WTC11 (cell line): ENCODE data around the gene SYCP2.

Source experiments
- FOXP1 ChIP-seq: sonication (generic); formaldehyde crosslinking; IDR thresholded peaks from 2 replicates; pipeline ENCODE4 v1.8.0; 2022; ENCODE audit warnings: missing genetic modification reagents, mild to moderate bottlenecking, moderate library complexity, borderline replicate concordance
- IRF2 ChIP-seq: sonication (generic); formaldehyde crosslinking; IDR thresholded peaks from 2 replicates; pipeline ENCODE4 v1.8.0; 2022; ENCODE audit warnings: low read depth, missing genetic modification reagents, borderline replicate concordance
- JUN ChIP-seq: sonication (generic); formaldehyde crosslinking; IDR thresholded peaks from 2 replicates; pipeline ENCODE4 v1.8.0; 2023; ENCODE audit warnings: mild to moderate bottlenecking, missing genetic modification reagents
- NR3C1 ChIP-seq: sonication (generic); formaldehyde crosslinking; conservative IDR thresholded peaks from 2 replicates; pipeline ENCODE4 v1.8.1; 2023; ENCODE audit warnings: low read depth, mild to moderate bottlenecking, missing genetic modification reagents
- OVOL2 ChIP-seq: fragments of 250-450 bp; sonication (Bioruptor Pico); IDR thresholded peaks from 2 replicates; pipeline ENCODE4 v1.9.0; 2021; ENCODE audit warnings: mild to moderate bottlenecking, borderline replicate concordance
- SMAD3 ChIP-seq: sonication (generic); formaldehyde crosslinking; IDR thresholded peaks from 2 replicates; pipeline ENCODE4 v1.8.0; 2022; ENCODE audit warnings: missing genetic modification reagents, mild to moderate bottlenecking, borderline replicate concordance
- ZNF671 ChIP-seq: fragments of 250-450 bp; sonication (Bioruptor Pico); IDR thresholded peaks from 2 replicates; pipeline ENCODE4 v1.8.0; 2021; ENCODE audit warnings: mild to moderate bottlenecking
- TF ChIP-seq, protein P1 (sequence below): sonication (generic); formaldehyde crosslinking; IDR thresholded peaks from 2 replicates; pipeline ENCODE4 v1.8.1; 2023; ENCODE audit warnings: mild to moderate bottlenecking, missing genetic modification reagents, borderline replicate concordance
- TF ChIP-seq, protein P2 (sequence below): fragments of 200-600 bp; IDR thresholded peaks from 2 replicates; pipeline ENCODE4 v1.8.0; 2022; ENCODE audit warnings: antibody characterized with exemption
- TF ChIP-seq, protein P3 (sequence below): sonication (generic); formaldehyde crosslinking; IDR thresholded peaks from 2 replicates; pipeline ENCODE4 v1.8.1; 2022; ENCODE audit warnings: missing genetic modification reagents, borderline replicate concordance
- TF ChIP-seq, protein P4 (sequence below): sonication (generic); formaldehyde crosslinking; IDR thresholded peaks from 2 replicates; pipeline ENCODE4 v1.8.0; 2022; ENCODE audit warnings: mild to moderate bottlenecking, missing genetic modification reagents
- TF ChIP-seq, protein P5 (sequence below): sonication (generic); formaldehyde crosslinking; IDR thresholded peaks from 2 replicates; pipeline ENCODE4 v1.8.1; 2023; ENCODE audit warnings: mild to moderate bottlenecking, moderate library complexity, missing genetic modification reagents

DNA sequence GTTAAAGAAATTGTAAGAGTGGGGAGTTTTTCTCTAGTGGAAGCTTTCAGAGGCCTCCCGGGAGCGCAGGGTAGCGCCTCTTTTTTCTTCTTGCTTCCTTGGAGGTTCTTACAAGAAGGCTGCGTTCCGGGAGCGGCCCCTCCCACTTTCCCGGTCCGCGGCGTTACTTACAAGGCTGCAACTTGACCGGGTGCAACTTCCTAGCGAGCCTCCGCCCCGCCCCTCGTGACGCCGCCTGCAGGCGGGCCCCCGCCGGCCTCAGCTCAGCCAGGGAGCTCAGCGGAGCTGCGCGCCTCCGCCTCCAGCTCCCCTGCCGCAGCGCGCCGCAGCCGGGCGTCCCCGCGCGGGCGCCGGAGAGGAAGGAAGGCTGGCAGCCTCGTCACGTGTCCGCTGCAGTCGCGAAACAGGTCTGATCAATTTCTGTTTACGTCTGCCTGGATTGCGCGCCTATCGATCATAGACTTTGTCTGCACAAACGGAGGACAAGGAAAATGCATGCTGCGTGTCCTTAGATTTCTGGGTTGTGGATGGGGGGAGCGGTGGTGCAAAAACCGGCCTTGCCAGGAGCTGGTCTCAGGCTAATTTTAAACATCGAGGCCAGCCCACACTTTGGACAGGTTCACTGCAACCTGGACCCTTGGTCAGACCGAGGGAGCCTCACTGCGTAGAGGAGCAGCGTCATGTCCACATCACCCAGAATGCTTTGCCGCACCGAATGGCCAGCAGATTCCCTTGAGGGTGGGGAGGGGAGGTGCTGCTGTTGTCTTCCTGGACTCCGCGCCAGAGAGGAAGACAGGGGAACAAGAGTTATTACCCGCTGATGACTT is 6.9 kb upstream of the SYCP2 start, which contains the start of the genes FAM217B and PPP1R3D:
- TF ChIP-seq SMAD3 (peak; percentile 57; the same call in 1 of the 2 replicates), IRF2 (CRISPR knock-in tag) (no peak), NR3C1 (no peak), JUN (CRISPR knock-in tag) (no peak), OVOL2 (CRISPR knock-in tag) (no peak), FOXP1 (0 out of 2 replicates have a peak, but pooled peaks have one; percentile 19), ZNF671 (CRISPR knock-in tag) (no peak)
- TF ChIP-seq, protein P1, sequence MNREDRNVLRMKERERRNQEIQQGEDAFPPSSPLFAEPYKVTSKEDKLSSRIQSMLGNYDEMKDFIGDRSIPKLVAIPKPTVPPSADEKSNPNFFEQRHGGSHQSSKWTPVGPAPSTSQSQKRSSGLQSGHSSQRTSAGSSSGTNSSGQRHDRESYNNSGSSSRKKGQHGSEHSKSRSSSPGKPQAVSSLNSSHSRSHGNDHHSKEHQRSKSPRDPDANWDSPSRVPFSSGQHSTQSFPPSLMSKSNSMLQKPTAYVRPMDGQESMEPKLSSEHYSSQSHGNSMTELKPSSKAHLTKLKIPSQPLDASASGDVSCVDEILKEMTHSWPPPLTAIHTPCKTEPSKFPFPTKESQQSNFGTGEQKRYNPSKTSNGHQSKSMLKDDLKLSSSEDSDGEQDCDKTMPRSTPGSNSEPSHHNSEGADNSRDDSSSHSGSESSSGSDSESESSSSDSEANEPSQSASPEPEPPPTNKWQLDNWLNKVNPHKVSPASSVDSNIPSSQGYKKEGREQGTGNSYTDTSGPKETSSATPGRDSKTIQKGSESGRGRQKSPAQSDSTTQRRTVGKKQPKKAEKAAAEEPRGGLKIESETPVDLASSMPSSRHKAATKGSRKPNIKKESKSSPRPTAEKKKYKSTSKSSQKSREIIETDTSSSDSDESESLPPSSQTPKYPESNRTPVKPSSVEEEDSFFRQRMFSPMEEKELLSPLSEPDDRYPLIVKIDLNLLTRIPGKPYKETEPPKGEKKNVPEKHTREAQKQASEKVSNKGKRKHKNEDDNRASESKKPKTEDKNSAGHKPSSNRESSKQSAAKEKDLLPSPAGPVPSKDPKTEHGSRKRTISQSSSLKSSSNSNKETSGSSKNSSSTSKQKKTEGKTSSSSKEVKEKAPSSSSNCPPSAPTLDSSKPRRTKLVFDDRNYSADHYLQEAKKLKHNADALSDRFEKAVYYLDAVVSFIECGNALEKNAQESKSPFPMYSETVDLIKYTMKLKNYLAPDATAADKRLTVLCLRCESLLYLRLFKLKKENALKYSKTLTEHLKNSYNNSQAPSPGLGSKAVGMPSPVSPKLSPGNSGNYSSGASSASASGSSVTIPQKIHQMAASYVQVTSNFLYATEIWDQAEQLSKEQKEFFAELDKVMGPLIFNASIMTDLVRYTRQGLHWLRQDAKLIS (CRISPR knock-in tag): no peak
- TF ChIP-seq, protein P2, sequence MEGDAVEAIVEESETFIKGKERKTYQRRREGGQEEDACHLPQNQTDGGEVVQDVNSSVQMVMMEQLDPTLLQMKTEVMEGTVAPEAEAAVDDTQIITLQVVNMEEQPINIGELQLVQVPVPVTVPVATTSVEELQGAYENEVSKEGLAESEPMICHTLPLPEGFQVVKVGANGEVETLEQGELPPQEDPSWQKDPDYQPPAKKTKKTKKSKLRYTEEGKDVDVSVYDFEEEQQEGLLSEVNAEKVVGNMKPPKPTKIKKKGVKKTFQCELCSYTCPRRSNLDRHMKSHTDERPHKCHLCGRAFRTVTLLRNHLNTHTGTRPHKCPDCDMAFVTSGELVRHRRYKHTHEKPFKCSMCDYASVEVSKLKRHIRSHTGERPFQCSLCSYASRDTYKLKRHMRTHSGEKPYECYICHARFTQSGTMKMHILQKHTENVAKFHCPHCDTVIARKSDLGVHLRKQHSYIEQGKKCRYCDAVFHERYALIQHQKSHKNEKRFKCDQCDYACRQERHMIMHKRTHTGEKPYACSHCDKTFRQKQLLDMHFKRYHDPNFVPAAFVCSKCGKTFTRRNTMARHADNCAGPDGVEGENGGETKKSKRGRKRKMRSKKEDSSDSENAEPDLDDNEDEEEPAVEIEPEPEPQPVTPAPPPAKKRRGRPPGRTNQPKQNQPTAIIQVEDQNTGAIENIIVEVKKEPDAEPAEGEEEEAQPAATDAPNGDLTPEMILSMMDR: no peak
- TF ChIP-seq, protein P3, sequence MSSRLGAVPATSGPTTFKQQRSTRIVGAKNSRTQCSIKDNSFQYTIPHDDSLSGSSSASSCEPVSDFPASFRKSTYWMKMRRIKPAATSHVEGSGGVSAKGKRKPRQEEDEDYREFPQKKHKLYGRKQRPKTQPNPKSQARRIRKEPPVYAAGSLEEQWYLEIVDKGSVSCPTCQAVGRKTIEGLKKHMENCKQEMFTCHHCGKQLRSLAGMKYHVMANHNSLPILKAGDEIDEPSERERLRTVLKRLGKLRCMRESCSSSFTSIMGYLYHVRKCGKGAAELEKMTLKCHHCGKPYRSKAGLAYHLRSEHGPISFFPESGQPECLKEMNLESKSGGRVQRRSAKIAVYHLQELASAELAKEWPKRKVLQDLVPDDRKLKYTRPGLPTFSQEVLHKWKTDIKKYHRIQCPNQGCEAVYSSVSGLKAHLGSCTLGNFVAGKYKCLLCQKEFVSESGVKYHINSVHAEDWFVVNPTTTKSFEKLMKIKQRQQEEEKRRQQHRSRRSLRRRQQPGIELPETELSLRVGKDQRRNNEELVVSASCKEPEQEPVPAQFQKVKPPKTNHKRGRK (CRISPR knock-in tag): no peak
- TF ChIP-seq, protein P4, sequence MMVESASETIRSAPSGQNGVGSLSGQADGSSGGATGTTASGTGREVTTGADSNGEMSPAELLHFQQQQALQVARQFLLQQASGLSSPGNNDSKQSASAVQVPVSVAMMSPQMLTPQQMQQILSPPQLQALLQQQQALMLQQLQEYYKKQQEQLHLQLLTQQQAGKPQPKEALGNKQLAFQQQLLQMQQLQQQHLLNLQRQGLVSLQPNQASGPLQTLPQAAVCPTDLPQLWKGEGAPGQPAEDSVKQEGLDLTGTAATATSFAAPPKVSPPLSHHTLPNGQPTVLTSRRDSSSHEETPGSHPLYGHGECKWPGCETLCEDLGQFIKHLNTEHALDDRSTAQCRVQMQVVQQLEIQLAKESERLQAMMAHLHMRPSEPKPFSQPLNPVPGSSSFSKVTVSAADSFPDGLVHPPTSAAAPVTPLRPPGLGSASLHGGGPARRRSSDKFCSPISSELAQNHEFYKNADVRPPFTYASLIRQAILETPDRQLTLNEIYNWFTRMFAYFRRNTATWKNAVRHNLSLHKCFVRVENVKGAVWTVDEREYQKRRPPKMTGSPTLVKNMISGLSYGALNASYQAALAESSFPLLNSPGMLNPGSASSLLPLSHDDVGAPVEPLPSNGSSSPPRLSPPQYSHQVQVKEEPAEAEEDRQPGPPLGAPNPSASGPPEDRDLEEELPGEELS (CRISPR knock-in tag): no peak
- TF ChIP-seq, protein P5, sequence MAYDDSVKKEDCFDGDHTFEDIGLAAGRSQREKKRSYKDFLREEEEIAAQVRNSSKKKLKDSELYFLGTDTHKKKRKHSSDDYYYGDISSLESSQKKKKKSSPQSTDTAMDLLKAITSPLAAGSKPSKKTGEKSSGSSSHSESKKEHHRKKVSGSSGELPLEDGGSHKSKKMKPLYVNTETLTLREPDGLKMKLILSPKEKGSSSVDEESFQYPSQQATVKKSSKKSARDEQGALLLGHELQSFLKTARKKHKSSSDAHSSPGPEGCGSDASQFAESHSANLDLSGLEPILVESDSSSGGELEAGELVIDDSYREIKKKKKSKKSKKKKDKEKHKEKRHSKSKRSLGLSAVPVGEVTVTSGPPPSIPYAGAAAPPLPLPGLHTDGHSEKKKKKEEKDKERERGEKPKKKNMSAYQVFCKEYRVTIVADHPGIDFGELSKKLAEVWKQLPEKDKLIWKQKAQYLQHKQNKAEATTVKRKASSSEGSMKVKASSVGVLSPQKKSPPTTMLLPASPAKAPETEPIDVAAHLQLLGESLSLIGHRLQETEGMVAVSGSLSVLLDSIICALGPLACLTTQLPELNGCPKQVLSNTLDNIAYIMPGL (CRISPR knock-in tag): no peak
